HG02678 (cell line): ENCODE measurements around the gene TMCC1.
"Not testable (repeated sequence)": the region's sequence is repeated elsewhere in the genome, so short reads cannot be mapped to it uniquely, and the experiment has no call there.

Experiments
- ATAC-seq: cut with Tn5 transposase; IDR thresholded peaks from one replicate; pipeline ENCODE4 v1.9.1; 2021; ENCODE audit warnings: mild to moderate bottlenecking, moderate library complexity; ENCODE audit not compliant: unreplicated experiment

Gene TMCC1

DNA sequence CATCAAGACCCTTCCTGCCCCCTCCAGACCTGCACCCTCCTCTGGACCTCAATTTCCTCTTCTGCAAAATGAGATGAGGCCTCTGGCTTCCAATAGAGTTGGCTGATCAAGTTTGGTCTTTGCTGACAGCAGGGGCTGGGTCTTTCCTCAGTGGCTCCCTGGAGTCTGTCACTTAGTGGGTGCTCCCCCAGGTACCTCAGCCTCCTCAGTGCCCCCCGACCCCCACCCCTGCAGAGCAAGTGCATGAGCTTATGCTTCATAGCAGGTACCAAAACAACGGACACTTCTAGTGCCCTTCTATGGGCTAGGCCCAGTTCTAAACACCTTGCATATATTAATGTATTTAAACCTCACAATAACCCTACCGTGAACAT, 280.2 kb downstream of the TMCC1 start:
- ATAC-seq = no peak

GRCh38 chr3:129612534-129613366, 280.8 kb downstream of the TMCC1 start:
- no peak for ATAC-seq

DNA sequence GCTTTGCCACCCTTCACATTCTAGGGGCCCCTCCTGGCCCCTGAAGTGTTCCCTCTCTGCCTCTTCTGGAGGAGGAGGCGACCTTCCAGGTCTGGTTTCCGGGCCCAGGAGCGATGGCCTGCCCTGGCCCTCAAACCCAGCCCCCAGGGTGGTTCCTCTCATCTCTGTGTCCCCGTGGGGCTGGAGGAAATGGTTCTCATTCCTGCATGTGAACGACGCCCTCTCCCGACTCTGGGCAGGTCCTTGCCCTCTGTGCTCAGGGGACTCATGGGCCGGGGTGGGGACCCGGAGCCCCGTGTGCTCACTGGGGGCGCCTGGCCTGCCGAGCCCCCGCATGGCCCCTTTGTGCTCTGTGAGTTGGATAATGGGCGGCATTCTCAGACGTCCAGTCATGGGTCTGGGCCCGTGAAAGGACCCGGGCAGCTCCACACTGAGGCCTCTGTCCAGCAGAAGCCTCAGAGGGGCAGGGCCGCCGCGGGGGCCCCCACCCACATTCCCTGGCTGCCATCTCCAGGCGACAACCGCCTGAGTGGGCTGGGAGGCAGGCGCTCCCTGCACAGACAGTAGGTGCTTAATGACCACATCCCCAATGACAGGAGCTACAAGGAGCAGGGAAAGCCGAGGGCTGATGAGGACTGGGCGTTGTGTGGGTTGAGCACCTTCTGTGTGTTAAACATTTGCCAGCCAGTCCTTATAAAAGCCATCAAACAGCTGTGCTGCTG, 281.5 kb downstream of the TMCC1 start:
- ATAC-seq = no peak

DNA sequence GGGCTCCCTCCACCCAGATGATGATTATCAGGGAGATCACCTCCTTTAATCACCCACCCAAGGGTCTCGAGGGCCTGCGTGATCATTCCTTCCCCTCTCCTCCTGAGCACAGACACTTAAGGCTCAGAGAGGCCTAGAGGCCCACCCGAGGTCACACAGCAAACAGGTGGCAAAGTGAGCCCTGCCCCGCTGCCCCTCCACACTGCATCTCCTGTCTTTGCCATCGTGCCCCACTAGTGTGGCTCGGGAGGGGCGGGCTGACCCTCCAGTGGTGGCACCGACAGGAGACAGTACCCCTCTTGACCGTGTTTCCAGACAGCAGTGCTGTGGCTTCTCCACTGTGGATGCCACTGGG, 282.1 kb downstream of the TMCC1 start:
- ATAC-seq = no peak

DNA sequence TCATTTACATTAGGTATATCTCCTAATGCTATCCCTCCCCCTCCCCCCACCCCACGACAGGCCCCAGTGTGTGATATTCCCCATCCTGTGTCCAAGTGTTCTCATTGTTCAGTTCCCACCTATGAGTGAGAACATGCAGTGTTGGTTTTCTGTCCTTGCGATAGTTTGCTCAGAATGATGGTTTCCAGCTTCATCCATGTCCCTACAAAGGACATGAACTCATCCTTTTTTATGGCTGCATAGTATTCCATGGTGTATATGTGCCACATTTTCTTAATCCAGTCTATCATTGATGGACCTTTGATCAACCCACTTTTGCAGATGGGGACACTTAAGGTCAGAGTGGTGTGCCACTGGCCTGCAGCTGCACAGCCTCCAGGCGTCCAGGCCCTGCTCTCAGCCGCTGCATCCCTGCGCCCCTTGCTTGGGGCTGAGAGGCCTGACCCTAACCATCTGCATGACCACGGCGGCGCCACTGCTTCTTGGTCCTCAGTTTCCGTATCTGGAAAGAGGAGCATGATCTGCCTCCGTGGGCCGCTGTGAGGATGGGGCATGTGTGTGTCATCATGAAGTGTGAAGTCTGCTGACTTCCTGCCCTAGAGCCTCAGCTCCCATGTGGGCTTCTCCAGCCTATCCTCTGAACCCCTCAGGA, 282.6 kb downstream of the TMCC1 start:
- not testable (repeated sequence) for ATAC-seq

- no peak for ATAC-seq
Measured at GRCh38 chr3:129610276-129610675, 283.2 kb downstream of the TMCC1 start.

DNA sequence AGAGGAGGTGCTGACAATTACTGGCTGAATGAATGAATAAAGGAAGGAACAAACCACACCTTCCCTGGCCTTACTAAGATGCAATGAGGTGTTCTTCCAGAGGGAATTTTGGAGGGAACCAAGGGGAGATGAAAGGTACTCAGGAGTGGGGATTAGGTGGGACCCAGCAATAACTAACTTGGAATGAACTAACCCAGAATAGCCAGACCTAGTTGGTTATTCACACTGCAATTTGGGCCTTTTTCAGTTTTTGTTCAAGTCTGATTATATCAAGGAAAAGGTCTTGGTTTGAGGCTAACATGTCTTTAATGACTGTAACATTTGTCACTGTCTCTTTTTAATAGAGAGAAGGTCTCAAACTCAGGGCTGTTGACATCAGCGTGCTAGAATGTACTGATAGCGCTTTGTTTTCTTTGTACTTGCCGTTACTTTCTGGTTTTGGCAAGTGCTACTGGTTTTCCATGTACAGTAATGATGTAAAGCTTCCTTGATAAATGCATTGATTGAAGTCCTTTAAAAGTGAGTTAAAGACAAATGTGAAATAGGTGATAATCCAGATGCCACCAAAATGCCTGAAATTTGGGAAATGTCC, 283.8 kb downstream of the TMCC1 start:
- no peak for ATAC-seq

- no peak for ATAC-seq
Measured at GRCh38 chr3:129608936-129609590, 284.4 kb downstream of the TMCC1 start.

GRCh38 chr3:129608087-129608935, 285.2 kb downstream of the TMCC1 start:
- ATAC-seq = no peak

DNA sequence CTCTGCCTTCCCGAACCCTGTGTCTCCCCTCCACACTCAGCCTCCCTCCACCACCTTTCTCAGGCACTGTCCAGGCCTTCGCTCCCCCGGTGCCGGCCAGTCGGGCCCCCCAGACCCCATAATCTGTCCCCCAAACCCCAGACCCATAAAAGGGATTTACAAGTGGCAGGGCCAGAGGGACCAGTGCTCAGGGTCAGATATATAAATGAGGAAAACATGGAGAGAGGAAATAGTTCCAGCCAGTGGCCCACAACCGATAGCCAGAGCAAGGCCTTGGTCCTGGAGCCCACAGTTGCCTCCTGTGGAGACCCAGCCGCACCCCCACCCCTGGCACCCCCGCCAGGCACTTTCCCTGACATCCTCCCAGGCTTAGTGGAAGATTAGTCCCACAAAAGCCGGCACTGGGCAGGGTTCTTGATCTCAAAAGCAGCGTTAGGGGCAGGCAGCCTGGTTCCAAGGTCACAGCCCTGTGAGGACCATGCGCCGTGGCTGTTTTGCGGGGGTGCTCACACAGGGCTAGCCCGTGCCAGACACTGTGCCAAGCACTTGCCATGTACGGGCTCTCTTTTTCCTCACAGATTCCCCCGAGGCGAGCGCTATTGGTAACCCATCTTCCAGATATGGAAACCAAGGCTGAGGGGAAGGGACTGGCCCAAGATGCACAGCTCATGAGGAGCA, 286.0 kb downstream of the TMCC1 start:
- no peak for ATAC-seq

DNA sequence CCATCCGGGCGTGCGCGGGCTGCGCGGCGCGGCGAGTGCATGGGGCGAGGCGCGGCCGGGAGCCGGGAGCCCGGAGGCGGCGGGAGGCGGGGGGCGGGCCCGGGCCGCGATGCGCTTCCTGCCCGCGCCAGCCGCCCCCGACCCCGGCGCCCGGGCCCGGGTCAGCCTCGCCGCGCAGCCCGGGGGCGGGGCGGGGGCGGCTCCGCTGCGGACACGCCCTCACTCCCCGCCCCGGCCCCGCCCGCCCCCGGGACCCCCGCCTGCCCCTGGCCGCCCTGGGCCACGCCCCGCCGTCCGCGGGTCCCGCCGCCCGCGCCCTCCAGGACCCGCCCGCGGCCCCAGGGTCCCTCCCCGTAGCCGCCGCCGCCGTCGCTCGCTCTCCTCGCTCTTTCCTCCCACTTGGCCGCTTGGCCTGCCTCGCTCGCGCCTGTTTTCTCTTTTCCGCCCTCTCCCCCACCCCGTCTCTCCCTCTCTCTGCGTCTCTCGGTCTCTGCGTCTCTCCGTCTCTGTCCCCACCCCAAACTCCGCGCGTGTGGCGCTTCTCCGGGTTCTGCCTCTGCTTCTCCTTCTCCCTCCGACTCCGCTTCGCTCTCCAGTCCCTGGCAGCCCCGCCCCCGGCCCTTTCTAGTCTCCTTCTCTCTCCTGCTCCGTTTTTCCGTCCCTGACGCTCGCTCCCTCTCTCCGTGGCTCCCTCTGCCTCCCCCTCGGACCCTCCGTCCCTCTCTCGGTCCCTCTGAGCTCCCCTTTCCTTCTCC, 286.7 kb downstream of the TMCC1 start, which contains the start of gene PLXND1:
TSS of gene PLXND1 (minus strand) at position 41 of the 755 bp plus-strand sequence. CDS start at position 4, 37 bp downstream.
- ATAC-seq = no peak

- no peak for ATAC-seq
Measured at GRCh38 chr3:129605922-129606635, 287.4 kb downstream of the TMCC1 start.

GRCh38 chr3:129605203-129605921, 288.1 kb downstream of the TMCC1 start:
- ATAC-seq = no peak

GRCh38 chr3:129604767-129605166, 288.7 kb downstream of the TMCC1 start:
- no peak for ATAC-seq

DNA sequence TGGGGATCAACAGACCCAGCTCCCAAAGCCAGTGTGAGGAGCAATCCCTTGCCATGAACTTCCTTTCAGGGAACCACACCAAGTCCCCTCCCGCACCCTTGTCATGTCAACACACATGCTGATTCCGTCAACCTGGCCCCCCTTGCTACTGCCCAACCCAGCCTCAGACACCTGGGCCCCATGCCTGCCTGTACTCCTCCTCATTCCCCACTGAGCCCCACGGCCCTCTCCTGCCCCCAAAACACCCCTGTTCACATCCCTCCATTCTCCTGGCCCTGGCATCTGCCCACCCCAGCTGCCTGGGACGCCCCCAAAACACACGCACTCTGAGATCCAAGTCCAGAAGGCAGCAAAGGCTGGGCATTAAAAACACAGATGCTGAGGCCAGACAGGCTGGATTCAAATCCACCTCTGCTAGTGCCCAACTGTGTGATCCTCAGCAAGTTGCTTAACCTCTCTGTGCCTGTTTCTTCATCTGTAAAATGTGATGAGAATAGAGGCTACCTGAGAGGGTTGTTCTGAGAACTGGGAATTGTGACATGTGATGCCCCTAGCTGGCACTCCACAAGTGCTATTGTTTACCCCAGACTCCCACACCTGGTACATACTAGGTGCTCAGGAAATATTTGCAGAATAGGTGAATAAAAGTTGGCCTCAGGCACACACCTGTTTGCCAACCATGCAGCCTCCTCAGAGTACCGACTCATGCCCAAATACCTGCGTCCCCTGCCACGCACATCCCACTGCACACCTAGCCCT, 289.3 kb downstream of the TMCC1 start:
- no peak for ATAC-seq

GRCh38 chr3:129603561-129603942, 290.0 kb downstream of the TMCC1 start:
- no peak for ATAC-seq
